Hepatocyte (in vitro differentiated cells): ENCODE measurements around the gene SLAMF8. TPM values are rescaled to one million over a fixed set of nuclear protein-coding genes. Genes with fewer than 3 reads are reported as not detected.

Experiments used
- DNase-seq: peaks from one replicate; pipeline ENCODE4 v3.0.0-alpha.2; 2016; ENCODE audit warnings: low spot score
- H2AFZ ChIP-seq: fragments of 200-600 bp; sonication (generic); 2 replicates; pipeline ENCODE4 v1.6.0; 2016; ENCODE audit warnings: antibody characterized with exemption, mild to moderate bottlenecking
- H3K27ac ChIP-seq: fragments of 200-600 bp; sonication (generic); 2 replicates; pipeline ENCODE4 v1.5.1; 2016; ENCODE audit warnings: mild to moderate bottlenecking
- H3K27me3 ChIP-seq: fragments of 200-600 bp; sonication (generic); 2 replicates; pipeline ENCODE4 v1.6.1; 2016
- H3K36me3 ChIP-seq: fragments of 200-600 bp; sonication (generic); replicated peaks from 2 replicates; pipeline ENCODE4 v1.5.1; 2016; ENCODE audit warnings: low read depth; ENCODE audit not compliant: insufficient read depth
- H3K4me1 ChIP-seq: fragments of 200-600 bp; sonication (generic); 2 replicates; pipeline ENCODE4 v1.5.1; 2016; ENCODE audit warnings: mild to moderate bottlenecking, moderate library complexity; ENCODE audit not compliant: insufficient read depth
- H3K4me2 ChIP-seq: fragments of 200-600 bp; sonication (generic); 2 replicates; pipeline ENCODE4 v1.6.0; 2016
- H3K4me3 ChIP-seq: fragments of 200-600 bp; sonication (generic); 2 replicates; pipeline ENCODE4 v1.5.1; 2016; ENCODE audit warnings: mild to moderate bottlenecking
- H3K79me2 ChIP-seq: fragments of 200-600 bp; sonication (generic); 2 replicates; pipeline ENCODE4 v1.6.0; 2017; ENCODE audit warnings: mild to moderate bottlenecking
- H3K9me2 ChIP-seq: fragments of 200-600 bp; sonication (generic); replicated peaks from 2 replicates; pipeline ENCODE4 v1.6.0; 2017; ENCODE audit warnings: mild to moderate bottlenecking; ENCODE audit not compliant: insufficient read depth
- H3K9me3 ChIP-seq: fragments of 200-600 bp; sonication (generic); 2 replicates; pipeline ENCODE4 v1.5.1; 2016; ENCODE audit warnings: low read depth, mild to moderate bottlenecking
- H4K20me1 ChIP-seq: fragments of 200-600 bp; sonication (generic); 2 replicates; pipeline ENCODE4 v1.6.0; 2016; ENCODE audit warnings: mild to moderate bottlenecking; ENCODE audit not compliant: insufficient read depth, poor library complexity, severe bottlenecking
- CTCF ChIP-seq: fragments of 200-600 bp; sonication (generic); IDR thresholded peaks from 2 replicates; pipeline ENCODE4 v1.5.1; 2016; ENCODE audit warnings: antibody characterized with exemption, mild to moderate bottlenecking; ENCODE audit not compliant: poor library complexity
- EZH2 ChIP-seq: fragments of 200-600 bp; sonication (generic); IDR thresholded peaks from 2 replicates; pipeline ENCODE4 v1.6.1; 2016; ENCODE audit warnings: antibody characterized with exemption, mild to moderate bottlenecking, borderline replicate concordance
- EZH2phosphoT487 ChIP-seq: fragments of 200-600 bp; sonication (generic); IDR thresholded peaks from one replicate; pipeline ENCODE4 v1.6.1; 2018; ENCODE audit warnings: antibody characterized with exemption, mild to moderate bottlenecking, low read depth, moderate library complexity; ENCODE audit not compliant: unreplicated experiment, severe bottlenecking
- WGBS: methylation state at CpG from one replicate; pipeline ENCODE4 v1.1.6; 2016; ENCODE audit warnings: low lambda C conversion rate; ENCODE audit errors: missing lambda C conversion rate; 5-methylcytosine and 5-hydroxymethylcytosine counted together
- polyA plus RNA-seq: library from polyadenylated mRNA; unstranded; fragments of >200 nt; fragmentation: Nextera tagmentation; extraction: Ambion mirVana; gene quantifications from 2 replicates; pipeline ENCODE4 v1.2.1, GENCODE V29; 2016
- total RNA-seq: library from RNA; depleted of rRNA; stranded (reverse); fragments of >200 nt; gene quantifications from 2 replicates; pipeline ENCODE4 v1.2.3, GENCODE V29; 2014

The SLAMF8 gene
- total and polyA plus RNA-seq, 2 experiments from 2014 or later, result 0.57 to 0.74 TPM

GRCh38 chr1:159877695-159878444 is 51.2 kb downstream of the SLAMF8 start:
- Histone ChIP-seq H3K4me2 (no peak overlapping the region), H3K9me2 (no peaks in the 10 kb centered on the region), H3K4me3 (no peak overlapping the region), H3K9me3 (no peaks in the 10 kb centered on the region), H3K79me2 (no peaks in the 10 kb centered on the region), H3K36me3 (no peaks in the 10 kb centered on the region), H3K27me3 (no peaks in the 10 kb centered on the region), H4K20me1 (no peaks in the 10 kb centered on the region), H3K4me1 (peaks cover 2% of the 10 kb centered on the region), H2AFZ (no peak overlapping the region), H3K27ac (no peak overlapping the region)
- DNase-seq, result no peak
- TF ChIP-seq CTCF (no peak), EZH2 (no peak), EZH2phosphoT487 (no peak)
- 93% methylated on average over 6 of the region's 6 CpGs for WGBS

GRCh38 chr1:159879136-159879535 is 52.5 kb downstream of the SLAMF8 start:
- no peaks in the 10 kb centered on the region for H3K9me2 ChIP-seq
- TF ChIP-seq EZH2phosphoT487, result no peak
- no peak for TF ChIP-seq EZH2
- no peak for TF ChIP-seq CTCF
- DNase-seq, result no peak
- H3K9me3 ChIP-seq, result no peaks in the 10 kb centered on the region
- H3K4me2 ChIP-seq, result no peak overlapping the region
- no peak overlapping the region for H2AFZ ChIP-seq
- H3K27me3 ChIP-seq, result no peaks in the 10 kb centered on the region
- no peaks in the 10 kb centered on the region for H3K36me3 ChIP-seq
- H4K20me1 ChIP-seq, result no peaks in the 10 kb centered on the region
- 77% methylated on average over 3 of the region's 3 CpGs for WGBS
- H3K27ac ChIP-seq, result no peak overlapping the region
- H3K4me1 ChIP-seq, result peaks cover 2% of the 10 kb centered on the region
- no peak overlapping the region for H3K4me3 ChIP-seq
- no peaks in the 10 kb centered on the region for H3K79me2 ChIP-seq

GRCh38 chr1:159879977-159880376 is 53.3 kb downstream of the SLAMF8 start:
- WGBS, result 99% methylated on average over 4 of the region's 4 CpGs
- no peaks in the 10 kb centered on the region for H3K79me2 ChIP-seq
- no peak for DNase-seq
- no peaks in the 10 kb centered on the region for H3K27me3 ChIP-seq
- H3K9me2 ChIP-seq, result no peaks in the 10 kb centered on the region
- no peak overlapping the region for H3K27ac ChIP-seq
- H4K20me1 ChIP-seq, result no peaks in the 10 kb centered on the region
- H3K4me1 ChIP-seq, result peaks cover 2% of the 10 kb centered on the region
- no peak overlapping the region for H2AFZ ChIP-seq
- no peak overlapping the region for H3K4me2 ChIP-seq
- H3K4me3 ChIP-seq, result no peak overlapping the region
- H3K36me3 ChIP-seq, result no peaks in the 10 kb centered on the region
- H3K9me3 ChIP-seq, result no peaks in the 10 kb centered on the region
- TF ChIP-seq EZH2, result no peak
- no peak for TF ChIP-seq CTCF
- no peak for TF ChIP-seq EZH2phosphoT487
